GM21515 (cell line): ENCODE results near the gene APOB.

Experiments
- ATAC-seq: cut with Tn5 transposase; IDR thresholded peaks from one replicate; pipeline ENCODE4 v1.9.1; 2021; ENCODE audit not compliant: unreplicated experiment

APOB gene, protein sequence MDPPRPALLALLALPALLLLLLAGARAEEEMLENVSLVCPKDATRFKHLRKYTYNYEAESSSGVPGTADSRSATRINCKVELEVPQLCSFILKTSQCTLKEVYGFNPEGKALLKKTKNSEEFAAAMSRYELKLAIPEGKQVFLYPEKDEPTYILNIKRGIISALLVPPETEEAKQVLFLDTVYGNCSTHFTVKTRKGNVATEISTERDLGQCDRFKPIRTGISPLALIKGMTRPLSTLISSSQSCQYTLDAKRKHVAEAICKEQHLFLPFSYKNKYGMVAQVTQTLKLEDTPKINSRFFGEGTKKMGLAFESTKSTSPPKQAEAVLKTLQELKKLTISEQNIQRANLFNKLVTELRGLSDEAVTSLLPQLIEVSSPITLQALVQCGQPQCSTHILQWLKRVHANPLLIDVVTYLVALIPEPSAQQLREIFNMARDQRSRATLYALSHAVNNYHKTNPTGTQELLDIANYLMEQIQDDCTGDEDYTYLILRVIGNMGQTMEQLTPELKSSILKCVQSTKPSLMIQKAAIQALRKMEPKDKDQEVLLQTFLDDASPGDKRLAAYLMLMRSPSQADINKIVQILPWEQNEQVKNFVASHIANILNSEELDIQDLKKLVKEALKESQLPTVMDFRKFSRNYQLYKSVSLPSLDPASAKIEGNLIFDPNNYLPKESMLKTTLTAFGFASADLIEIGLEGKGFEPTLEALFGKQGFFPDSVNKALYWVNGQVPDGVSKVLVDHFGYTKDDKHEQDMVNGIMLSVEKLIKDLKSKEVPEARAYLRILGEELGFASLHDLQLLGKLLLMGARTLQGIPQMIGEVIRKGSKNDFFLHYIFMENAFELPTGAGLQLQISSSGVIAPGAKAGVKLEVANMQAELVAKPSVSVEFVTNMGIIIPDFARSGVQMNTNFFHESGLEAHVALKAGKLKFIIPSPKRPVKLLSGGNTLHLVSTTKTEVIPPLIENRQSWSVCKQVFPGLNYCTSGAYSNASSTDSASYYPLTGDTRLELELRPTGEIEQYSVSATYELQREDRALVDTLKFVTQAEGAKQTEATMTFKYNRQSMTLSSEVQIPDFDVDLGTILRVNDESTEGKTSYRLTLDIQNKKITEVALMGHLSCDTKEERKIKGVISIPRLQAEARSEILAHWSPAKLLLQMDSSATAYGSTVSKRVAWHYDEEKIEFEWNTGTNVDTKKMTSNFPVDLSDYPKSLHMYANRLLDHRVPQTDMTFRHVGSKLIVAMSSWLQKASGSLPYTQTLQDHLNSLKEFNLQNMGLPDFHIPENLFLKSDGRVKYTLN (N-terminal part only)

DNA sequence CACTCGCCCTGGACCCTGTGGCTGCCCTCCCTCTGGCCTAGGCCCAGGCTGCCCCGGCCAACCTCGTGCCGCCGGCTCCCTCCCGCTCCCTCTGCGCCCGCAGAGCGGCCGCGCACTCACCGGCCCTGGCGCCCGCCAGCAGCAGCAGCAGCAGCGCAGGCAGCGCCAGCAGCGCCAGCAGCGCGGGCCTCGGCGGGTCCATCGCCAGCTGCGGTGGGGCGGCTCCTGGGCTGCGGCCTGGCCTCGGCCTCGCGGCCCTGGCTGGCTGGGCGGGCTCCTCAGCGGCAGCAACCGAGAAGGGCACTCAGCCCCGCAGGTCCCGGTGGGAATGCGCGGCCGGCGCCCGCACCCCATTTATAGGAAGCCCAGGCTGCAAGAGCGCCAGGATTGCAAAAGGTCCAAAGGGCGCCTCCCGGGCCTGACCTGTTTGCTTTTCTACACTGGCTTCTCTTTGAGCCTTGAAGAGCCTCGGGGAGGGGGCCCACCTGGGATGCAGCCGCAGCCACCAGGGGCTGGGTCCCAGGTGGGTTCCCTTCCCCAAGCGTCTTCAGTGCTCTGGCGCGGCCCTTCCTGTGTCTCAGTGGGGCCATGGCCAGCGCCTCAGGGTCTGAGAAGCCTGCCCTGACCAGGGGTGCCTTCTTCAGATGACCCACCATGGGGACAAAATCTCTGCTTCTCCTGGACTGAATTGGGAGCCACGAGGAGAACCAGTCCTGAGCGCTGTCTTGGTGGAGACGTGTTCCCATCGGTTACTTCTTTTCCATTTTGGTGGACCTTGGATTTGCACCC, at the start of gene APOB:
Gene APOB, minus strand, starts transcription at position 330 of the 789 bp plus-strand sequence. Its CDS starts 128 bp downstream, at position 202.
- no peak for ATAC-seq

DNA sequence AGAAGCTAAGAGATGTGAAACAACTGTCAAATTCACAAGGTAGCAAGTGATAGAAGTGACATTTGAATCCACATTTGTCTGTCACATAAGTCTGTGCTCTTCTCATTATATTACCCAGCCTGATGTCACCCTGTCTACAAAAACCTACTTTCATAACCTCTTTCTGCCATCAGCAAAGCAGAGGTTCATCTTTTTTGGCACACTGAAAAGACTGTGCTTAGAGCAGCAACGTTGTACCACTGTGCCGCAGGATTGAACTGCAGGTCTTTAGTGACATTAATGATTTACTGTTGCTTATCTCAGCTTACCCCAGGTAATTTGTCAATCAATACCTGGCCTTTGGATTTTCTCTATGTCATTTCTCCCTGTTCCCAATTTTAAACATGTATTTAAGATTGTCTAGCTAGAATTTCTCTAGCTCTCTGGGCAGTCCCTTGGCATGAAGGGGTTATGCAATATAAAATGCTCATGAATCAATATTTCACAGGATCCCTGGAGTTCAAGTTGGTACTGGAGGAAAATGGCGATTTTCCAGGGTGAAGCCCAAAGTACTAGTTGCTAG, 48.5 kb upstream of the APOB start:
- ATAC-seq, result no peak

DNA sequence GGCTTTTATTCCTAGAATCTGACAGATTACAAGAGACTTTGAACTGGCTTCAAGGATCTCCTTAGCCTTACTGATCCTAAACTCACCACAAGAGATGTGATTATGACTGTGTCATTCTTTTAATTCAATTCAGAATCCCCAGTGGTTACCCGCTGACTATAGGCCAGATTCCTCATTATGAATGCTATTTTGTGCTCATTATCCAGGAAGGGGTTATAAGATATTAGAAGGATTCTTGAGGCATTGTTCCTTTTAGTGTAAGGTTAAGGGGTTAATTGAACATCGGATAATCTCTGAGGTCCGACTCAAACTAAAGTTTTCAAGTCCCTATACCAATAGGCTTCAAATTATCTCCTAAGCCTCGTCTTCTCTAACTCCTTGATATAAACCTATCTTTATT, 40.5 kb upstream of the APOB start:
- ATAC-seq, result no peak

DNA sequence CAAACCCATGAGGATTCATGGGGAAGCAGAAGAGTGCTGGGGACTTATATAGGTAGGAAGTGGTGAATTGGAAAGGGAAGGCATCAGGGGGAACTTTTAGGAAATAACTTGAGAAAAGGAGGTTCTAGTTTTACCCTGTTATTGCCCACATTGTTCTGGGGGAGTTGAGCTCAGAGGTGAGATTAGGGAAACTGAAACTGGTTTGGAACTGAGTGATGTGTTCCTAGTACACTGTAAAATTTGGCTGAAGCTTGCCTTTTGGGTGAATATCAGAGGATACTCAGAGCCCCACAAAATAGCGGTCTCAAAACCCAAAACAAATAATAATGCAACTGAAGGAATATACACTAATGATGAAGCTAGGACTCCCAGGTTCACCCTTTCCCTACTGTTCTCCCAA, 39.6 kb upstream of the APOB start:
- no peak for ATAC-seq

DNA sequence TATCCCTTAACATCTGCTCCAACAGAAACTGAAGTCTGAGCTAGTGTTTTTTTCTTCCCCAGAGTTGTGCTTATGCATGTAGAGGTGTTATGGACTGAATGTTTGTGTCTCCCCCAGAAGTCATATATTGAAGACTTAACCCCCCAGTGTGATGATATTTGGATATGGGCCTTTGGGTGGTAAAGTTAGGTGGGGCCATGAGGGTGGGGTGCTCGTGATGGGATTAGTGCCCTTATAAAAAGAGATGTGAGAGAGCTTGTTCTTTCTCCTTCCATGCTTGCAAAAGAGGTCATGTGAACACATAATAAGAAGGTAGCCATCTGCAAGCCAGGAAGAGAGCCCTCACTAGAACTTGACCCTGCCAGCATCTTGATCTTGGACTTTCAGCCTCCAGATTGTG, 34.4 kb upstream of the APOB start:
- no peak for ATAC-seq

DNA sequence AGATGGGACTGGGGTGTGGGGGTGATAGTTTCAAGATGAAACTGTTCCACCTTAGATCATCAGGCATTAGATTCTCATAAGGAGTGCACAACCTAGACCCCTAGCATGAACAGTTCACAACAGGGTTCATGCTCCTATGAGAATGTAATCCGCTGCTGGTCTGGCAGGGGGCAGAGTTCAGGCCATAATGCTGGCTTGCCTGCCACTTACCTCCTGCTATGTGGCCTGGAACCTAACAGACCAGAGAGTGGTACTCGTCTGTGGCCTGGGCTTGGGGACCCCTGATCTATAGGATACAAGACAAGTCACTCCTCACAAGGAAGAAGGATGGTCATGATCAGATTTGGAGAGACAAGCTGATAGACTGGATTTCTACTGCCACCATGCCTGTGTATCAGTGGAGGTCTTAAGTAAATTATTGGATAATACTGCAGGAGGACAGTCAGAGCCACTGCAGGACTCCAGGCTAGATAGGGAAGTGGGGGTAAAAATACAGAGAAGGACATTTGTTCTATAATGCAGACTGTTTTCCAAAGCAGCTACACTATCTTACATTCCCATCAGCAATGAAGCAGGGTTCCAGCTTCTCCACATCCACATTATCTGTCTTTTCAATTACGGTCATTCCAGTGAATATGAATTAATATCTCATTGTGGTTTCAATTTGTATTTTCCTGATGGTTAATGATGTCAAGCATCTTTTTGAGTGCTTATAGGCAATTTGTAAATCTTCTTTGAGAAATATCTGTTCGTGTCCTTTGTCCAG, 28.8 kb upstream of the APOB start:
- ATAC-seq, result no peak

DNA sequence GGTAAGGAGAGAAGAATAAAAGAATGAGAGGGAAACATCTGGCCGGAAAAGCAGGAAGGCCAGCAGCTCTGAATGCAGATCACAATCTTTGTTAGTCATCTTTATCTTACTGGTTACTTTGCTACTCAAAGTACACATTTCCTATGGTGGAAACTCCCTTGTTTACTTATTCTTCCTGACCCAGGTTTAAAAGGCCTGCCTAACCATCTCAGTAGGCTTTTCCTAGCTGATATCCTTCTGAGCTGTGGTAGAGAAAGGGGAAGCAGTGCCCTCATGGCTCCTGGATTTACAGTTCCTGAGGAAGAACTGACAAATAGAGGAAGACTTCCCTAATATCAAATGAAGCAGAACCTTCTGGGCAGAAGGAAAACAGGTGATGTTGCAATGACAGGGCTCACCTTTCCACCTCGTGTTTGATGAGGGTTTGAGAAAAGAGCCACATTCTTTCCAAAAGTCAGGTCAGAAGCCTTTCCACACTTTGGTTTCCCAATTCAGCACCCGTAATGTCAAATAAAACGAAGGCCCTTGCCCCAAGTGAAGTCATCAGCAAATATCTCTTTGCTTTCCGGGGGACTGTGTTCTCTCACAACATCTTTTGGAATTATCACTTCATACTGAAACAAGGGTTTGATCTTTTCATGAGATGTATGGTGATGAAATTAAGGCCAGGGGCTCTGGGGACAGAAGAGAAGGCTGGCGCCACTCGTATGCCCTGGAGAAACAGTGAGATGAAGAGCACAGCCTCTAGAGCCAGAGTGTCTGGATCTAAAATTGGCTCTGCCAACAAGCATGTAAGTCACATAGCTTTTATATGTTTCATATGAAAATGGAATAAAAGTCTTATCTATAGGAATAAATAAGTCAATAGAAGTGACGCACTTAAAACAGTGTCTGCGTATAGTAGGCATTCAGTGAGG, 26.7 kb upstream of the APOB start:
- ATAC-seq, result no peak

DNA sequence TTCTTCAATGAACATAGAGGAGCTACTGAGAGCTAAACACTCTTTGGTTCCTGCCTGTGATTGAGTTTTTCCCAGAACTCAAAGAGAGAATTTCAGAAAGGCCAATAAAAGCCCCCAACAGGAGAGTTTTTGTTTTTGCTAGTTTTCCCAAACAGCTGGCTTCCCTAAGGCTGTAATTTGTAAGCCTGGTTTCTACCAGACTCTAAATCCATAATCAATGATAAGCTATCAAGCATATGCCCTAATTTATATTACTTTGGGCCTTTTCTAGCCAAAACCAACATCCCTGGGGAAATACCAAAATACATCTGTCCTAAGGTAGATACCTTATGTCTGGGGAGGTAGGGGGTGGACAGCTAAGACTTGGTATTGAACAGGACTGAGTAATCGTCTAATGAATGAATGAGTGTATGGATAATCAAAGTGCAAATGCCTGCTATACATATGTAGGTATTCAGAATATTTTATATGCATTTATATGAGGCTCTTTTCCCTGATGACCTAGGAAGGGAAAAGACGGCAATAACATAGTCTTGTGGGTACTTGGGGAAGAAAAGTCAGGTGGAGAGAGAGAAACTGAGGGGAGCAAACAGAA, 26.0 kb upstream of the APOB start:
- no peak for ATAC-seq

DNA sequence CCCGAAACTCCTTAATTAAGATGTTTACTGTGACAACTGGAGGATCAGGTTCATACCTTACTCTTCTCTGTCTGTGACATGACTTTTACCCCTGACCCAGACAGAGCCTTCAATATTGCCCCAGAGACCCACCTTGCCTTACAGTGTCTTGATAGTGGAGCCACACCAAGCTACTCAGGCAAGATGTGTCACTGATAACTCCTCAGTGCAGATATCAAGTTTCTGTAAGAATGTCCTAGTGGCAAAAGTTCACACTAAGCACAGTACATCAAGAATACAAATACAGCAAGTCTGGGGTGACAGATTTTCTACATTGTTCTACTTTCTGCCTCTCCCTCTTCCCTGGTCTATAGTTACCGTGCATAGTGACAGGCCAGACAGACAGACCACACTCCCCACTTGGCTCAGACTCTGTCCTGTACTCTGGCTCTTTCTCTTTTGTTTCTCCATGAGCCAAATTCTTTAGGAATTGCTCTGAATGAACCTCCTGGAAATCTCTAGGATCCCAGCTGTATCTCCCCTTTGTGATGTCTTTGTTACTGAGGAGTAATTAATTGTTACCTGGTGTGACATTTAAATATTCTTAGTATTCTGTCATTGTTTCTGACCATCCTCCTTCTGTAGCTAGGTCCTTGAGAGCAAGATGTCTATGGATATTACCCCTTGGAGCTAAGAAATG, 24.1 kb upstream of the APOB start:
- no peak for ATAC-seq

DNA sequence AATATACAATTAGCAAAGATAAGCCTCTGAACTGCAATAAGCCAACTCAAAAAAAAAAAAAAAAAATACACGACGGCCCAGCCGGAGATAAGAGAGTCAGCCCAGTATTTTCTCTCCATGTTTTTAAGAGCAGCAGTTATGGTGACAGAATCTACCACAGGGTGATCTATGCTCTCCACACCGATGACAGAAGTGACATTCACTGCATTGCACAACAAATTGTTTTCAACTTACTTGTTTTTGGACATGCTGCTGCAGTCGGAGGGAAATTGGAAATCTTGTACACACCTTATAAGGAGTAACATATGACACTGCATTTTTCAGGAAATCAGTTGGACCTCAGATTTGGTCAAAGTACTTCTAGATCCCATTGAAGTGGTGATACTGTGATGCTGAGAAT, 23.3 kb upstream of the APOB start:
- no peak for ATAC-seq

DNA sequence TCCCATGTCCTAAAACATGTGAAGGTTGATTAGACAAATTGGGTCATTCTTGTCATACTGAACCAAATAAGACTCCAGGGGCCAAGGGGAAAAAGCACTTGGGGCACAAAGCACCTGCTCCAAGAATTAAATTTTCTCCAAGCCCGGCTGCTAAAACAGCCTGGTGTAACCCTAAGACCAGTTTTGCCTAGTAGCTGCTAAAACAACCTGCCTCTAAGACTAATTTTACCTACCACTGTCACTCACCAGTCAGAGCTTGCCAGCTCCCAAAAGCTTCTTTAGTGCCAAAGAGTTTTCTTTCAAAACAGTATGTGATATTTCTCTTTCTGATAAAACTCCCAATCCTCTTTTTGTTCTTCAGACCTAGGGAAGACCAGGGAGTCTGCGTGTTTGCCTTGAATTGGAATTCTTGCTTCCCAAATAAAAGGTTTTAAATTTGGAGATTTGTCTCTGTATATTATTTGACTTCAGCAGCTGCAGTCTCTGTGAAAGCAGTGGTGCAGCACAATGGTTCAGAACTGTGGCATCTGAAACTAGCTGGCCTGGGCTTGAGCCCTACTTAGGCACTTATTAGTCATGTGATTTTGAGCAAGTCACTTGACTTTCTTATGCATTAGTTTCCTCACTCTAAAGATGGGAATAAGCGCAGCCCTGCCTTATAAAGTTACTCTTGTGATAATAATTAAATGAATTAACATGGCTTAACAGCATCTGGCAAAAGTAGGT, 16.2 kb upstream of the APOB start:
- no peak for ATAC-seq

DNA sequence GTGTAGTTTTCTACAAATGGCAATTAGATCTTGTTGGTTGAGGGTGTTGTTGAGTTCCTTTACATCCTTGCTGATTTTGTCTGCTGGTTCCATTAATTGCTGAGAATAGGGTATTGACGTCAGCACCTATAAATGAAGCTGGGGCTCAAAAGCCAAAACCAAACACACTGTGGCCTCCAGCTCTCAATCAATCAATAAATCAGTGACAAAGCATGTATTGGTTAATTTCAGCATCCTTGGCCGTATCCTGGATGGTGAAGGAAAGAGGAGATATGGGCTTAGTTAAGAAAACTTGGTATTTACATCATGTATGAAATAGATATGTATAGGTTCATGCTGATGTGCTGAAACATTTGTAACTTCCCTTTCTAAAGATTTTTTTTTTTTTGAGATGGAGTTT, 13.2 kb upstream of the APOB start:
- no peak for ATAC-seq

DNA sequence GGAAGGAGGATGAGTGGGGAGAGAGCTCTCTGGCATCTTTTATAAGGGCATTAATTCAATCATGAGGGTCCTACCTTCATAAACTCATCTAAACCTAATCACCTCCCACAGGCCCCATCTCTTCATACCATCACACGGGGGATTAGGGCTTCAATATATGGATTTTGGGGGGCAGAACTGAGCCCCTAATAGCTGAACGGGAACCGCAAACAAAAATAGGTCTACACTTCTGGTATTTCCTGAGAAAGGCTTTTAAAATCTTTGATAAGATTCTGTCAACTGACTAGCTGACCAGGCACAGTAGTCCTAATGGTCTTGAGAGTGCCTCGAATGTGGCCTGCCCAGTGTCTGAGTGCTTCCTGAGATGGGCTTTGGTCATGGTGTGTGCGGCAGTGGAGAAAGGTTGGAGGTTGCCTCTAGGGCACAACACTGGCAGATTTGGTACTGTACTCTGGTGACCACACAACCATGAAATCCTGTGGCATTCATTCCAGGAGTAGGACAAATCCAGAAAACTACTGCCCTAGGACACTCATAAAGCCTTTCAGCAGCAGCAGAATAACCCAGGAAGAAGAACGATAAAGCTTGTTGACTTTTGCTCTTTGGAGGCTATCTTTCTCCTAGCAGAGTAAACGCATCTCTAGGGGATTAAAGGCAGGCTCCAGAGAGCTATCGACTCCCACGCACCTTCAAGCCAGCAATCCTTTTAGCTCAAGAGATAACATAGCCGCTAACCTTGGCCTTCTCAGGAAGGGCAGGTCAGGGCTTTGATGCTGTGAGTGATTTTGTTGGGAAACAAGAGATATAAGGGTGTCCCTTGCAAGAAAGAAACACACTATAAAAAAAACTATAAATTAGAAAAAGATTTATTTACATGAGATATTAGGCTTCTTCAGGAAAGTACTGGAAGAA, 12.3 kb upstream of the APOB start:
- no peak for ATAC-seq

DNA sequence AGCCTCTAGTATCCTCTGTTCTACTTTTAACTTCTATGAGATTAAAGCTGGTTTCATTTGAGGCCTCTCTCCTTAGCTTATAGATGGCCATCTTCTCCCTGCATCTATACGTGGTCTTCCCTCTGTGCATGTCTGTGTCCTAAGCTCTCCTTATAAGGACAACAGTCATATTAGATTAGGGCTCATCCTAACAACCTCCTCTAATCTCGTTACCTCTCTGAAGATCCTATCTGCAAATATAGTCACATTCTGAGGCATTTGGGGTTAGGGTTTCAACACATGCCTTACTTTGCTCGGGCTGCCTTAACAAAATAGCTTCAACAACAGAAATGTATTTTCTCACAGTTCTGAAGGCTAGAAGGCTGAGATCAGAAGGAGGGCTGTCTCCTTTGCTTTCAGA, 11.6 kb upstream of the APOB start:
- ATAC-seq, result no peak

DNA sequence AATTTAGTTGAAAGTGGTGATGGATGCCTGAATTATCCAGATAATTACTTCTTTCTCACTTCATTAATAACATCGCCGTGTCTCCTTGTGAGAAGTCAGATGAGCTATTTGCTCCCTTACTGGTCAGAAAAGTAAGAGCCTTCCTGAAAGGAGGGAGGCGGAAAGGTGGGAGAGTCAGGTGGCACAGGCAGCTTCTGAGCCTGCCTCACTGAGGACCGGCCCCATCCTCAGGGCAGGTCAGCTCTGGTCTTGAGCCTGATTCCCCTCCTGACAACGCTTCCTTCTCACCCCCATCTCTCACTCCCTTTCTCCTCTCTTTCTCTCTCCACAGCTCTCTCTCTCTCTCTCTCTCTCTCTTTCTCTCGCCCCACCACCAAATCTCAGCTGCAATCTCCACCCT, 10.1 kb upstream of the APOB start:
- no peak for ATAC-seq

DNA sequence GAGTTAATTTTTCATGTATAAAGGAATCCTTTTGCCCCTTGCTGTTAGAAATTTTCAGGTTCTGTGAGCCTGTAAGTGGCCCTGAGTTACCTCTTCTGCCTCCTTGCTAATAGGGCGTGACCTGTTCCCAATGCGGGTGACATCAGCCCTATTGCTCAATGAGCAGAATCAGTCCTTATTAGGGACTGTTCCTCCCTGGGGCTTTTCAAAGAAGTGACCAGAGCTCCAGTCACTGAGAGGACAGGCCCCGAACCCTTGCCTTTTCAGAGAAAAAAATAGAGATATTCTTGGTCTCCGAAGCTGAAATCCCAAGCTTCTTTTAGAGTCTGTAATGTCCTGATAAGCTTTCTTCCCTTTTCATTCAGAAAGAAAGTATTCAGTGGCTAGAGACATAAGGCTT, 8.2 kb upstream of the APOB start:
- no peak for ATAC-seq
